RWPE1 (cell line): Measurements from ENCODE around the gene LDAH.
"Not testable (repeated sequence)": the region's sequence is repeated elsewhere in the genome, so short reads cannot be mapped to it uniquely, and the experiment has no call there.

Experiments used
- CTCF ChIA-PET: fragments of 350-600 bp; sonication (Branson Sonifier 250); formaldehyde crosslinking; extraction: SDS; loops from one replicate; lab custom pipeline; 2021; lab: Yijun Ruan, JAX
- POLR2A ChIA-PET: fragments of 400-600 bp; formaldehyde crosslinking; extraction: SDS; loops from one replicate; lab custom pipeline; 2020; ENCODE audit warnings: antibody characterized with exemption; ENCODE audit not compliant: low non-redundant PET; lab: Yijun Ruan, JAX
- DNase-seq: peaks from one replicate; pipeline ENCODE4 v3.0.0; 2012; ENCODE audit warnings: low spot score
- H3K27ac ChIP-seq: fragments of 450-650 bp; 2 replicates; pipeline ENCODE4 v1.5.1; 2017
- CTCF ChIP-seq: fragments of 450-650 bp; conservative IDR thresholded peaks from 2 replicates; pipeline ENCODE4 v1.5.1; 2017; ENCODE audit warnings: low read depth, mild to moderate bottlenecking

The LDAH gene

GRCh38 chr2:20803226-20803682 is 19.6 kb downstream of the LDAH start:
- CTCF ChIA-PET = no interaction called here
- no peak overlapping the region for H3K27ac ChIP-seq
- TF ChIP-seq CTCF = no peak
- POLR2A ChIA-PET = no interaction called here
- DNase-seq = no peak

DNA sequence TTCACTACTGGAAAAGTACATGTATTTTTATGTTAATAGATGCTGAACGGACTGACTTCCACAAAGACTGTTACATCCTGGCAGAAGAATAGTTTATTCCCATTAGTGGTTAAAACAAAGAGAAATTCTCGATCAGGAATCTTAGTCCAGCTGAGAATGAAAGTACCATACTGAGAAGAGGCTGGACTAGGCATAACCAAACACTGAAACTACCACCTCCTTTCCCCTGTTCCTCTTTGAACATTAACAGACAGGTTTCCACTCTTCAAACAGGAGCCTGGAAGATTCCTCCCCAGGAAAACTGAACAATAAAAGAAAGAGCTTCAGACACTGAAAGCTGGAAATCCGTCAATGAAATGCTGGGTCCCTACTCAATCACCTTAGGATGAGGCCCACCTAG is 25.8 kb downstream of the LDAH start:
- no peak for TF ChIP-seq CTCF
- no peak overlapping the region for H3K27ac ChIP-seq
- POLR2A ChIA-PET = no interaction called here
- CTCF ChIA-PET = no interaction called here
- DNase-seq = no peak

DNA sequence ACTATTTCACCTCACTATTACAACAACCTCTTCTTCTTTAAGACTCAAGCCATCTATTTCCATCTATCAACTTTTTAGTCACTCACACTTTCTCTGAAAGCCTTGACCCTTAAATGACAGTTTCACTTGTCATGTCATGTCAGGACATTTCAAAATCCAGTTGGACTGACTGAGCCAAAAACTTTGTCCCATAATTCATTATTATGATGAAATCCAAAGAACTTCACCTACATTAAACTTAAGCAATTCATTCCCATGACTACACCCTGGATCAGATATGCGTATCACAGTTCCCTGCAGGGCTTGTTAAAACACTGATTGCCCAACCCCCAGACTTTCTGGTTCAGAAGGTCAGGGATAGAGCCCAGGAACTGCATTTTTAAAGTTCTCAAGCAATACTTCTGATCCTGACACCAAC is 26.5 kb downstream of the LDAH start:
- peak; percentile 67 for DNase-seq
- no peak overlapping the region for H3K27ac ChIP-seq
- TF ChIP-seq CTCF = no peak
- ChIA-PET POLR2A (no interaction called here), CTCF (no interaction called here)

GRCh38 chr2:20793944-20794343 is 29.0 kb downstream of the LDAH start:
- CTCF ChIA-PET = interaction anchor here (1.8 kb wide), 1 partner anchor 12 kb away, joined by 6 read pairs; no protein-coding TSS in a partner anchor
- H3K27ac ChIP-seq, POLR2A ChIA-PET, DNase-seq: not testable (repeated sequence)

GRCh38 chr2:20781656-20782265 is 41.1 kb downstream of the LDAH start:
- peak; percentile 44 for DNase-seq
- ChIA-PET POLR2A (no interaction called here), CTCF (interaction anchor here (0.6 to 3.0 kb wide), 23 partner anchors 9 to 1134 kb away, joined by 3 to 62 read pairs (median 3); no protein-coding TSS in a partner anchor)
- H3K27ac ChIP-seq = no peak overlapping the region
- peak; percentile 80 for TF ChIP-seq CTCF

DNA sequence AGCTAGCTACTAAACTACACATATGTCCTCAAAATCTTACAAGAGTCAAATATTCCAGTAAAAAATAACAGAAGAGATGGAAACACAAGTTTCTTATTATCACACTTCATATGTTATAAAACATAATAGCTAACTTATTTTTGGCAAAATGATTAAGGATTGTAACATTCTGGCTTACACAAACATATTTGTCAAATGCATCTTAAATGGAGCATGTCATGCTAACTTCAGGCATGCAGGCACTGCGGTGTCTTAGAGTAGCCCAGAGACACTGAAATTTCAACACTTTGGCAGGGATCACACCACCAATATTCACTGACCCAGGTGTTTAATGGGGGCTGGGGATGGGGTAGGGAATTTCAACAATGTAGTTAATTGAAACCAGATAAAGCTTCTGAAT is 51.6 kb downstream of the LDAH start:
- H3K27ac ChIP-seq = no peak overlapping the region
- DNase-seq = no peak
- no peak for TF ChIP-seq CTCF
- CTCF ChIA-PET = interaction anchor here (0.6 to 1.4 kb wide), 4 partner anchors 10 to 327 kb away, joined by 3 to 5 read pairs (median 4); no protein-coding TSS in a partner anchor
- POLR2A ChIA-PET = no interaction called here
